ENCODE results near the gene VWDE. TPM values are rescaled to one million over a fixed set of nuclear protein-coding genes. Genes with fewer than 3 reads are reported as not detected.
A peak's percentile ranks its signal among the peaks of the same experiment; 100 is the strongest.
"Not testable (repeated sequence)": the region's sequence is repeated elsewhere in the genome, so short reads cannot be mapped to it uniquely, and the experiment has no call there.

Gene VWDE
- total RNA-seq, 1 donor from 2014 or later, result not detected

GRCh38 chr7:12409097-12409711 is 5.5 kb upstream of the VWDE start:
- DNase-seq (no peak), ATAC-seq (no peak)
- intact Hi-C loops (cut with micrococcal nuclease), result no loop called here

- intact Hi-C loops (cut with micrococcal nuclease); DNase-seq; ATAC-seq: not testable (repeated sequence)
Measured at GRCh38 chr7:12407652-12408051, 4.0 kb upstream of the VWDE start.

- DNase-seq (no peak), ATAC-seq (no peak)
- intact Hi-C loops (cut with micrococcal nuclease), result no loop called here
Measured at GRCh38 chr7:12402365-12402725, 1.3 kb downstream of the VWDE start.

- DNase-seq, result no peak
- intact Hi-C loops (cut with micrococcal nuclease), result no loop called here
- no peak for ATAC-seq
Measured at GRCh38 chr7:12401538-12402364, 1.9 kb downstream of the VWDE start.

- DNase-seq, result no peak
- no peak for ATAC-seq
- intact Hi-C loops (cut with micrococcal nuclease), result no loop called here
Measured at GRCh38 chr7:12398186-12398585, 5.5 kb downstream of the VWDE start.

GRCh38 chr7:12397671-12398070 is 6.0 kb downstream of the VWDE start:
- no peak for DNase-seq
- intact Hi-C loops (cut with micrococcal nuclease), result no loop called here
- no peak for ATAC-seq

- ATAC-seq; DNase-seq; intact Hi-C loops (cut with micrococcal nuclease): not testable (repeated sequence)
Measured at GRCh38 chr7:12396670-12397069, 7.0 kb downstream of the VWDE start.

- no peak for ATAC-seq
- no peak for DNase-seq
- intact Hi-C loops (cut with micrococcal nuclease), result no loop called here
Measured at GRCh38 chr7:12391922-12392615, 11.6 kb downstream of the VWDE start.

GRCh38 chr7:12389089-12389700 is 14.5 kb downstream of the VWDE start:
- no peak for DNase-seq
- ATAC-seq, result no peak
- intact Hi-C loops (cut with micrococcal nuclease), result no loop called here

GRCh38 chr7:12386313-12386740 is 17.3 kb downstream of the VWDE start:
- intact Hi-C loops (cut with micrococcal nuclease), result no loop called here
- no peak for ATAC-seq
- DNase-seq, result no peak

- intact Hi-C loops (cut with micrococcal nuclease), result no loop called here
- DNase-seq, result no peak
- ATAC-seq, result no peak
Measured at GRCh38 chr7:12385364-12385786, 18.3 kb downstream of the VWDE start.

- intact Hi-C loops (cut with micrococcal nuclease), result no loop called here
- DNase-seq, result no peak
- no peak for ATAC-seq
Measured at GRCh38 chr7:12383377-12383776, 20.3 kb downstream of the VWDE start.

- DNase-seq, result no peak
- ATAC-seq, result no peak
- intact Hi-C loops (cut with micrococcal nuclease), result no loop called here
Measured at GRCh38 chr7:12378389-12378788, 25.3 kb downstream of the VWDE start.

GRCh38 chr7:12377406-12377805 is 26.3 kb downstream of the VWDE start:
- intact Hi-C loops (cut with micrococcal nuclease), result no loop called here
- no peak for ATAC-seq
- DNase-seq, result no peak

- intact Hi-C loops (cut with micrococcal nuclease), result no loop called here
- no peak for ATAC-seq
- DNase-seq, result no peak
Measured at GRCh38 chr7:12373580-12374263, 29.9 kb downstream of the VWDE start.

- intact Hi-C loops (cut with micrococcal nuclease), result no loop called here
- ATAC-seq, result no peak
- no peak for DNase-seq
Measured at GRCh38 chr7:12370249-12370648, 33.4 kb downstream of the VWDE start.

- intact Hi-C loops (cut with micrococcal nuclease), result no loop called here
- ATAC-seq, result peak; percentile 36
- DNase-seq, result peak; percentile 18
Measured at GRCh38 chr7:12369756-12370155, 33.9 kb downstream of the VWDE start.

- ATAC-seq, result no peak
Measured at GRCh38 chr7:12369072-12369471, 34.6 kb downstream of the VWDE start.

GRCh38 chr7:12360948-12361347 is 42.7 kb downstream of the VWDE start:
- intact Hi-C loops (cut with micrococcal nuclease), result no loop called here
- ATAC-seq, result no peak

More at GRCh38 chr7:12369072-12369471, 34.6 kb downstream of the VWDE start:
- intact Hi-C loops (cut with micrococcal nuclease), result no loop called here
- no peak for DNase-seq

More at GRCh38 chr7:12360948-12361347, 42.7 kb downstream of the VWDE start:
- DNase-seq, result no peak

All from left ventricle myocardium superior (tissue), 1 donor.